Camera-type eye (tissue), 1 donor: ENCODE data around the gene ASB11. TPM values are rescaled to one million over a fixed set of nuclear protein-coding genes. Genes with fewer than 3 reads are reported as not detected.

Source experiments
- total RNA-seq: library from RNA; depleted of rRNA; stranded (reverse); fragments of >200 nt; gene quantifications from one replicate; pipeline ENCODE4 v1.2.3, GENCODE V29; 2014

Gene ASB11, protein sequence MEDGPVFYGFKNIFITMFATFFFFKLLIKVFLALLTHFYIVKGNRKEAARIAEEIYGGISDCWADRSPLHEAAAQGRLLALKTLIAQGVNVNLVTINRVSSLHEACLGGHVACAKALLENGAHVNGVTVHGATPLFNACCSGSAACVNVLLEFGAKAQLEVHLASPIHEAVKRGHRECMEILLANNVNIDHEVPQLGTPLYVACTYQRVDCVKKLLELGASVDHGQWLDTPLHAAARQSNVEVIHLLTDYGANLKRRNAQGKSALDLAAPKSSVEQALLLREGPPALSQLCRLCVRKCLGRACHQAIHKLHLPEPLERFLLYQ
- 2.0 TPM for total RNA-seq

DNA sequence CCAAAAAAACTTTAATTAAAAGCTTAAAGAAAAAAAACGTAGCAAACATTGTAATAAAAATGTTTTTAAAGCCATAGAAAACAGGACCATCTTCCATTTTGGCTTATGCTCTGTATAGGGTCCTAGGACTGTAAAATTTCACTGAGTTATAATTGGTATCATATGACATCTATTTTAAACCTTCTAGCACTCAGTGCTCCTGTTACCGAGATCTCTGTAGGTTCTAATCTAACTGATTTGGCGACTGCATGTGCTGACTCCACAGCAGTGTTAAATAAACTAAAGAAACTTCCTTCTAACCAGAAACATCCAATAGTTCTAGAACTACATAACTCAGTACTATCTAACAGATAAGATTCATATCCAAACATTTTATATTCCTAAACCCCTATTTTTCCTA, at the start of gene ASB11:
TSS of gene ASB11 (minus strand) at position 132 of the 400 bp plus-strand sequence. CDS start at position 97, 35 bp downstream.

DNA sequence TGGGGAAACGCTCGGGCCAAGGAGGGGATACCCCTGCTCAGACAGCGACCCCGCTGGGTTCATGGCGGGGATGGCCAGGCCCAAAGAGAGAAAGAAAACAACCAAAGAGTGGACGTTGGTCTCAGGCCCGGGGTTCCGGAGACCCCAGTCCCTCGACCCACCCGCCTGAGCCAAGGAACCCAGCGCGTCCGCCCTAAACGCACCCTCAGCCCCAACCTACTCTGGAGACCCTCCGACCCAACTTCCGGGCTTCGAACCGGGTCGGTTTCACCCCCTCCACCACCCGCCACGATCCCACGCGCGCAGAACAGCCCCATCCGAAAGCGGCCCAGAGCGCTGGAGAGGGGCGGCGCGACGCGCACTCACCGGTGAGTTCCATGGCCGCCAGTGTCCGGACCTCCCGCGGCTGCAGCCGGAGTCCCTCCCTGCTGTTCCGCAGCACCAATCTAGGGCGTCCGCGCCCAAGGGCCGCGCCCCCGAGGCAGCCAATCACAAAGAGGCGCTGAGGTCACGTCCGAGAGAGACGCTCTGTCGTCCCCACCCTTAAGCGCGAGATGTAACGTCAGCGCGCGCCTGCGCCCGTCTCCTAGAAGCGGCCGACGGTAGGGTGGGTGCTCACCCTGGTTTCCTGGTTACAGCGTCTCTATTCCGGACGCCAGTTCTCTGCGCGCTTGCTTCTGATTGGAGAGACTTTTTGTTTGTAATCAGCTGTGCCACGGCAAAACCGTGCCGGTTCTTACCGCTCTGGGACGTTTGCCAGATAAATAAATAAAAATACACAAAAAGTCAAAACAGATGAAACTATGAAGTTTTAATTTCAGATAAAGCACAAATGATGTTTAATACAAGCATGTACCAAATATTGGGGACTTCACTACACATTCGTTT, 19.9 kb upstream of the ASB11 start, which contains the start of gene PIGA:
TSS of gene PIGA (minus strand) at position 389 of the 888 bp plus-strand sequence. CDS start 3,593 bp downstream, outside the sequence.

DNA sequence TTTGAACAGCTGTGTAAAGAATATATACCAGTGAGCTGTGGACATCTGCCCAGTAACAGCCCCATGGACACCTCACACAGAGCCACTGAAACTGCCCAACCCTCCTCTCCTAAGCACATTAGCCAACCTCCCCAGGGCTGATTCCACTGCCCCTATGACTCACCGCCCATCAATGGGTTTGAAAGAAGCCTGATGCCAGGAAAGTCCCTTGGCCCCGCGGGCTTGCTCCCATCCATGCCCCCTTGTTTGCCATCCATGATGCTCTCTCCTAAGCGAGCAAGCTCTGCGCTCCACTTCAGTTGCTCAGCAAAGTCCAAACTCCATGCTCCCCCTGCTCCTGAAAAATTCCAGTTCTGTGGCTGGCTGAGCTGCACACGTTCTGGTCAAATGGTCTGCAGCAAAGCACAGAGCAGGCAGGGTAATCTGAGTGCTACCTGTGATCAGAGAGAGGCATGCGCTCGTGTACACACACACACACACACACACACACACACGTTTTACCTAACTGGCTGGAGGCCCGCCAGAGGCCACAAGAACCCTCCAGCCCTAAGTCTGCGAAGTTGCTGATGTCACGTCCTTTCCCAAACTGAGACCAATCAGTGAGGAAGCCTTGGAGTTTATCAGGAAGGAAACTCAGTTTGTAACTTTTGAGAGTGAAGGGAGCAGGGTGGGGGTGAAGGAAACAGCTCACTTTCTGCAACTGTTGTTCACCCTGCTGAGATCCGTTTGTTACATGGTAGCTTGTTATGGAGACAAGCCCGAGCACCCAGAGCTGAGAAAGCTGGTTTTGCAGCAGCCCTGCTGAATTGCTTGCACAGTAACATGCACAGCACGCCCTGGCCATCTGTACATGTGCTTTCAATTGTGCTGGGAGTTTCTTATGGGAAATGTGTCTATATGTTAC, 45.6 kb downstream of the ASB11 start, which contains the start of gene ASB9:
TSS of gene ASB9 (minus strand) at position 466 of the 904 bp plus-strand sequence. CDS start at position 257, 209 bp downstream.

Other genes with a start within 250 kb of the ASB11 start
- gene ASB9, start 45.6 kb downstream of the ASB11 start, total RNA-seq: 5.3 TPM
- 20.7 TPM for gene PIGA, start 19.9 kb upstream of the ASB11 start, total RNA-seq
- gene VEGFD, start 68.8 kb upstream of the ASB11 start, total RNA-seq: 0.38 TPM
- gene PIR, start 177.7 kb upstream of the ASB11 start, total RNA-seq: 4.3 TPM
- gene BMX, start 185.2 kb upstream of the ASB11 start, total RNA-seq: 1.7 TPM